Cardiac fibroblast (primary cell): ENCODE results near the gene PRKN.

Experiments used
- DNase-seq, 2 donors: peaks; one replicate each; pipeline versions ENCODE4 v3.0.0 to v3.0.0-alpha.2; 2010; ENCODE audit warnings: low read depth in 2 of 2
- H3K4me3 ChIP-seq, 2 donors: replicated peaks in 1 of 2; 1 replicate in 1 of 2; 2 replicates in 1 of 2; pipeline ENCODE4 v1.5.1; 2011; ENCODE audit warnings: low read depth in 2 of 2, low read length in 2 of 2, mild to moderate bottlenecking in 2 of 2, moderate library complexity in 1 of 2
- TF ChIP-seq, protein P1 (sequence below): IDR thresholded peaks from one replicate; pipeline ENCODE4 v1.5.1; 2011; ENCODE audit warnings: low read depth, mild to moderate bottlenecking, low read length, inconsistent platforms

PRKN gene

DNA sequence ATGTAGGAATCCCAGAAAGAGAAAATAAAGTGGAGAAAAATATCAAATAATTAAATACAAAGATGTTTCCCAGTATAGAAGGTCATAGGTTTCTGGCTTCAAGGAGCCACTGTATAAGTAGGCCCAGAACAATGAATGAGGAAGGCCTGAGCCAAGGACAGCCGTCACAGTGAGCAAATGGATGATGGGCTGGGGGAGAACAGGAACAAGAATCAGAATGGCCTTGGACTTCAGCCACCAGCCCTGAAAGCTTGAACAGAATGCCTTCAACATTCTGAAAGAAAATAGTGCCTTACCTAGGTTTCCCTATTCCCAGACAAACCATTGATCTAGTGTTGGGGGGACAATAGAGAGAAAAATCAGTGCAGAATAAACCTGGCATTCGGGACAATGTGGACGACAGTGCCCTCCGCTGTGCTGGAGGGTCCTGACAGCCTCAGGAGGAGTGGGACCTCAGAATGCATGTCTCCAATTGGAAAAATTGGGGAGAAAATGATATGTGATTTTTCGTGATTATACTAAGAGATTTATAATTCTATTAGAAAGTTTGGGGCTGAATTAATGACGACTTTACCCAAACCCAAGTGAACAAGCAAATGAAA, 1119.8 kb downstream of the PRKN start:
- no peak overlapping the region for H3K4me3 ChIP-seq
- no peak for DNase-seq
- TF ChIP-seq, protein P1, sequence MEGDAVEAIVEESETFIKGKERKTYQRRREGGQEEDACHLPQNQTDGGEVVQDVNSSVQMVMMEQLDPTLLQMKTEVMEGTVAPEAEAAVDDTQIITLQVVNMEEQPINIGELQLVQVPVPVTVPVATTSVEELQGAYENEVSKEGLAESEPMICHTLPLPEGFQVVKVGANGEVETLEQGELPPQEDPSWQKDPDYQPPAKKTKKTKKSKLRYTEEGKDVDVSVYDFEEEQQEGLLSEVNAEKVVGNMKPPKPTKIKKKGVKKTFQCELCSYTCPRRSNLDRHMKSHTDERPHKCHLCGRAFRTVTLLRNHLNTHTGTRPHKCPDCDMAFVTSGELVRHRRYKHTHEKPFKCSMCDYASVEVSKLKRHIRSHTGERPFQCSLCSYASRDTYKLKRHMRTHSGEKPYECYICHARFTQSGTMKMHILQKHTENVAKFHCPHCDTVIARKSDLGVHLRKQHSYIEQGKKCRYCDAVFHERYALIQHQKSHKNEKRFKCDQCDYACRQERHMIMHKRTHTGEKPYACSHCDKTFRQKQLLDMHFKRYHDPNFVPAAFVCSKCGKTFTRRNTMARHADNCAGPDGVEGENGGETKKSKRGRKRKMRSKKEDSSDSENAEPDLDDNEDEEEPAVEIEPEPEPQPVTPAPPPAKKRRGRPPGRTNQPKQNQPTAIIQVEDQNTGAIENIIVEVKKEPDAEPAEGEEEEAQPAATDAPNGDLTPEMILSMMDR, result no peak

DNA sequence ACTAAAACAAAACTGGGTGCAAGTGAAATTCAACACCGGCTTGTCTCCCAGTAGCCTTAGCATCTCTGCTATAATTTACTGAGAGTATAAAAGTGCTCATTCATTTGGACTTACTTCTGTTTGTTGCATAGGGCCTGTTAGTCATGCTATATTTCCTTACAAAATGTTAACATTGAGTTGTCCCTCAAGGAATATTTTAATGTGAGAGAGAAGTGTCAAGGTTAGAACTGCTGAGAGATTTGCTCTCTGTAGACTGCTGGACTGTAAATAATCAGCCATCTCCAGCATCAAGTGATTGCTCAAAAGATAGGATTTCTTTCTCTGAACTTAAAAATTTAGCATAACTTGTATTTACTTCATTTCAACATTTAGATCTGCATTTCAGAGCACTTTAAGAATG, 1125.2 kb downstream of the PRKN start:
- no peak overlapping the region for H3K4me3 ChIP-seq
- TF ChIP-seq, protein P1, result no peak
- no peak for DNase-seq

DNA sequence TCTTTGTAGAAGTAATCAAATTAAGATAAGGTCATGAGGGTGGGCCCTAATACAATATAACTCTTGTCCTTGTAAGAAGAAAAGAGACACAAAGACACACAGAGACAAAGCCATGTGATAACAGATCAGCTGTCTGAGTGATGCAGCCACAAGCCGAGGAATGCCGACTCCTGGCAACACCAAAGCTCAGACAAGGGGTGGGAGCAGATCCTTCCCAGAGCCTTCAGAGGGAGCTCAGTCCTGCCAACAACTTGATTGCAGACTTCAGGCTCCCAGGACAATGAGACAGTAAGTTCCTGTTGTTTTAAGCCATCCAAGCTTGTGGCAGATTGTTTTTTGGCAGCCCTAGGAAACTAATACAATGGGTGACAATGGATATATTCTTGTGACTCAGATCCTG, 1128.7 kb downstream of the PRKN start:
- DNase-seq, result no peak
- TF ChIP-seq, protein P1, result no peak
- H3K4me3 ChIP-seq, result no peak overlapping the region

DNA sequence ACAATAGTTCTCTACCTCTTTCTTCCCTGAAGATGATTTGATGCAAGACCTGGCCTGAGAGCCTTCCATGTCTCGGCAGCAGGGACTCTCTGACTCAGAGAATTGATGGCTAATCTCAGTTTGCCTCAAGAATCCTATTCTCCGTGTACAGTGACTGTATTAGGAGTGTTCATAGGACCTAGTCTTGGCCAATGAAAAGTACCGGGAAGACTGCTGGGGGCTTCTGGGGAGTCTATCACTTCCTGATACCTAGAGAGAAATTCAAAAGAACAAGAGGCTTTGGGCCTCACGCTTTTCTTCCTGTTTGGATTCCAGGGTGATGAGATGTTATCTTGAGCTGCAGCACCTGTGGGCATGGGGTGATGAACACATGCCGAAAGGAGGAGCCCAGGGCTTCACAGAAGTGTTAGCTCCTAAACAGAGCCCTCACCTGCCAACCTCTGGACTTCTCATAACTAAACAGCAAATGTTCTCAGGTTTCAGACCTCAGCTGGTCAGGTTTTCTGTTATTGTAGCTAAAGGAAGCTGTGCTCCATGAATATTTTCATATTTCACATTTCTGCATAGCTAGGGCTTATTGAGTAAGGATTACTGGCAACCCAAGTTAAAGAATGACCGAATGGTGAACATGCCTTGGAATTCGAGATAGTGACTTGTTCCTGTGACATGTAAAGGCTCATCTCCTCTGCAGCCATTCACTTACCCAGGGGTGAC, 1130.6 kb downstream of the PRKN start:
- no peak for DNase-seq
- TF ChIP-seq, protein P1, result no peak
- no peak overlapping the region for H3K4me3 ChIP-seq

DNA sequence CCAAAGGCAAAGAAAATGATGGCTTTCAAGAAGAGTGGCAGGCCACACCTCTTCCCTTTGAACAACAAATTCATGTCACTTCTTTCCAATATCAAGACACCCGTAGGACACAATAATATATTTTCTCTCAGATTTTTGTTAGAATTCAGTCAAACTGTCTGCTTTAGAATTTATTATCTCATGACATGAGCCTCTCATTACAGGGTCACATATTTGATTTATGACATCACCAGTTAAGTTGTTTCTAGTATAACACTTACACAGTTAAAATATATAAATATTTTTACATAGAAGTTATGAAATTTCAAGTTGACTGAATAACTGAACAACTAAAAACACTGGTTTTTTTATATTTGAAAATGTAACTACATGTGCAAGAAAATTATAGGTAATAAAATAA, 1133.2 kb downstream of the PRKN start:
- H3K4me3 ChIP-seq, result no peak overlapping the region
- TF ChIP-seq, protein P1, result no peak
- DNase-seq, result no peak

DNA sequence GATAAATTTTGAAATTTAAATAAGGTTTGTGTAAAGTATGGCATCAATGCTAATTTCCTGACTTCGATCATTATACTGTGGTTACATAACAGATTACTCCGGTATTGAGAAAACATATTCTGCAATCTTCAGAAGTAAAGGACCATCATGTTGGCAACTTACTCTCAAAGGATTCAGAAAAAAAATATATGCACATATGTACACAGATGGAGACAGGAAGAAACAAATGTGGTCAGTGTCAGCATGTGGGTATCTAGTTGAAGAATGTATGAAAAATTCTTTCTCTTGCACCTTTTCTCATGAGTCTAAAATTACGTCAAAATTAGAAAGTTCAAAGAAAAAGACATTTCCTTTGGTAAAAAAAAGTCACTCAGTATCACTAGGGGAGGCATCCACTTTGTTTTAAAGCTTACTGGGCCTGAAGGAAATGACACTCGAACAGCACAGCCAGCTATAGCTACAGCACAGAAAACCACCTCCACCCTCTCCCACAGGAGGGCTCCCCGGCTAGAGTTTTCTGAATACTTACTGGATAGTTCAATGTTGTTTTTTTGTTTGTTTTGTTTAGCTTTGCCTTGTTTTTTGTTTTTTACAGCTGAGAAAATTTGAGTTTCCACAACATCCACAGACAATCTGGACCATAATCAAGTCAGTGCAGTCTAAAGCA, 1136.5 kb downstream of the PRKN start:
- no peak for DNase-seq
- TF ChIP-seq, protein P1, result no peak
- no peak overlapping the region for H3K4me3 ChIP-seq
